NCI-H345 treated with DMSO at 0.1 percent for 48 hours (cell line): ENCODE data around the gene PLA2G1B.

Experiments
- DNase-seq: peaks from one replicate; lab custom pipeline; 2025; ENCODE audit not compliant: unreplicated experiment; lab: John Stamatoyannopoulos, UW

PLA2G1B gene

GRCh38 chr12:120327593-120327992 is at the start of gene PLA2G1B:
Gene PLA2G1B (minus strand): TSS chr12:120327779. CDS start chr12:120327753, 26 bp downstream.
- no peak for DNase-seq

- DNase-seq = no peak
Measured at GRCh38 chr12:120376934-120377572, 49.5 kb upstream of the PLA2G1B start.

GRCh38 chr12:120376416-120376815 is 48.8 kb upstream of the PLA2G1B start:
- DNase-seq = no peak

- no peak for DNase-seq
Measured at GRCh38 chr12:120376009-120376408, 48.4 kb upstream of the PLA2G1B start.

GRCh38 chr12:120373683-120374082 is 46.1 kb upstream of the PLA2G1B start:
- DNase-seq = no peak

- no peak for DNase-seq
Measured at GRCh38 chr12:120370343-120371243, 43.0 kb upstream of the PLA2G1B start.

- no peak for DNase-seq
Measured at GRCh38 chr12:120369603-120370342, 42.2 kb upstream of the PLA2G1B start.

- no peak for DNase-seq
Measured at GRCh38 chr12:120368789-120369602, 41.4 kb upstream of the PLA2G1B start, which contains the start of gene MSI1. Gene MSI1 (minus strand): TSS chr12:120369164. CDS start chr12:120369091, 73 bp downstream.

GRCh38 chr12:120367924-120368788 is 40.6 kb upstream of the PLA2G1B start:
- no peak for DNase-seq

DNA sequence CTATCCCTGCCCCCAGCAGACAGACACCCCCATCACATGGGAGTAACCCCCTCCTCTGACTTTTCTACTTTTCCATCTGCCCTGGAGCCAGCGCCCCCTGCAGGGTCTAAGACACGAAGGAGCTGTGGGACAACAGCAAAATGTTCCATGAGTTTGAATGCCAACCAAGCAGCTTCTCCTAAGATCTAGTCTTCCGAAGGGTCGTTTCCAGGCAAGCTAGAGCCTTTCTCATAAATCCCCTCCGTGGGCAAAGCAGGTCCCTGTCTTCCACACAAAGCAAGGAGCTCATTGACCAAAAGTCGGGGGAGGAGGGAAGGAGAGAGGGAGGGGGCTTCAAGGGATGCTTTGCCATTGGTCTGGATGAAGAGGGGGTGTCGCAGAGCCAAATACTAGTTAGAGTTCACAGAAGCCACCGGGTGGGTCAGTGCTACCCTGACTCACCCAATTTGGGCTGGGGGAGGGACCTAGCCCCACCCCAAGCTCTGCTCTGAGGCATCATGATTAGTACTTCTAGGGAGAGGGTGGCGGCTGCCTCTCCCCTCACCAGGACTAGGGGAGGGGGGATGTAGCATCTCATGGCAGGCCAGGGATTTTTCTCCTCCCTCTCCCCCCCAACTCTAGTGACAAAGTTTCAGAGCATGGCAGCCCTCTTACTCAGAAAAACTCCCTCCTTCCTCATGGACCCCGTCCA is 39.8 kb upstream of the PLA2G1B start:
- DNase-seq = no peak

- DNase-seq = no peak
Measured at GRCh38 chr12:120366845-120367232, 39.3 kb upstream of the PLA2G1B start.

- DNase-seq = no peak
Measured at GRCh38 chr12:120366341-120366705, 38.7 kb upstream of the PLA2G1B start.

GRCh38 chr12:120365675-120366340 is 38.2 kb upstream of the PLA2G1B start:
- no peak for DNase-seq

- DNase-seq = no peak
Measured at GRCh38 chr12:120364487-120364886, 36.9 kb upstream of the PLA2G1B start.

DNA sequence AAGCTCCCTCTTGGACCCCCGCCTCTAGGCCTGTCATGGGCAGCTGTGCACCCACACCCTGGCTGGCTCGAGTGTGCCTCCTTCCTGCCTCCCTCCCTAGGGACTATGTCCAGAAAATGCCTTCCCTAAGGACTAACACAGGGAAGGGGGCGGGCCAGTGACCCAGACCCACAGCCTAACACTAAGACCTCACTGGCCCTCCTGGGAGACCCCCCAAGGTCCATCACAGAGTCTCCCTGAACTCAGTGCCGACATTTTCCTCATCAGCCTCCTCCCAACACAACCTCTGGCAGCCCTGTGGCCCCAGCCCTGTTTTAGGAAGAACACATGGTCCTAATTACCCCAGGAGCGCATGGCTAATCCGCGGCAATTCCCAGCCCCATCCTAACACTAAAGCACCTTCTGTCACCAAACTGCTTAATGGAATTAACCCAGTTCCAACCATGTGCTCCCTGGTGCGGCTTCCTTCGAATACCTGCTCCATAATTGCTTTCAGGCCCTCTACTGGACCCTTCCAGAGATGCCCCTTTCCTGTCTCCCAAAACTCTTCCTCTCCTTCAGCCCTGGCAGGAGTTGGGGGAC is 35.8 kb upstream of the PLA2G1B start:
- DNase-seq = no peak

GRCh38 chr12:120362516-120363273 is 35.1 kb upstream of the PLA2G1B start:
- no peak for DNase-seq

DNA sequence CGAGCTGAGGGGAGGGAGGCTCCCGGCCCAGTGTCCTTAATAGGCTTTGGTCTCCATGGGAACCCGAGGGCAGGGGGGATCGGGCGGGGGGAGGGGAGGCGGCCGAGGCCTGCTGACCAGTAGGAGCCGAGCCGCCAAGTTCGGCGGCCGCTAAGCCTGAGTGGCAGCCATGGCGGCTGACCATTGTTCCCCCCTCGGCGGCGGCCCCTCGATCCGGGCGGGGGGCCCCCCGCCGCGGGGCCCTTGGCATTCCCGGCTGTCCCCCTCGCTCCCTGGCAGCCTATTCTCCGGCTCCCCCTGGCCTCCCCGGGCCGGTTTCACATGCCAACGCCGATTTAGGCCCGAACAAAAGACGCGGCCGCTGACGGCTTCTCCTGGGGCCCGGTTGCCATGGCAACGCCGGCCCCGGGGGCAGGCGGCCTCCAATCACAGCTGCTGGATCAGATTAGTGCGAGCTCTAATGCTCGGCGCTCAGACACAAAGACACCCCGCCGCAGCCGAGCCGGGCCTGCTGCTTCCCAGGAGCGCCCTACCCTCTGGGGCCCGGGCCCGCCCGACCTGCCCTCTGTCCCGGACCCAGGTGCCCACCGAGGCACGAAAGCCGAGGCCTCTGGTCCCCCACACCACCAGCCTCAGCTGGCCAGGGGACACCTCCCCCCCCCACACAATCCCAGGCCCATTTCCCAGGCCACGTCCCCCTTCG is 34.1 kb upstream of the PLA2G1B start:
- DNase-seq = peak; percentile 82
